ENCODE measurements around the gene DCLRE1B. TPM values are rescaled to one million over a fixed set of nuclear protein-coding genes. Genes with fewer than 3 reads are reported as not detected.
A peak's percentile ranks its signal among the peaks of the same experiment; 100 is the strongest.

DCLRE1B gene
- total and polyA plus RNA-seq, 4 donors = 0.82 to 6.6 (median 1.2) TPM

DNA sequence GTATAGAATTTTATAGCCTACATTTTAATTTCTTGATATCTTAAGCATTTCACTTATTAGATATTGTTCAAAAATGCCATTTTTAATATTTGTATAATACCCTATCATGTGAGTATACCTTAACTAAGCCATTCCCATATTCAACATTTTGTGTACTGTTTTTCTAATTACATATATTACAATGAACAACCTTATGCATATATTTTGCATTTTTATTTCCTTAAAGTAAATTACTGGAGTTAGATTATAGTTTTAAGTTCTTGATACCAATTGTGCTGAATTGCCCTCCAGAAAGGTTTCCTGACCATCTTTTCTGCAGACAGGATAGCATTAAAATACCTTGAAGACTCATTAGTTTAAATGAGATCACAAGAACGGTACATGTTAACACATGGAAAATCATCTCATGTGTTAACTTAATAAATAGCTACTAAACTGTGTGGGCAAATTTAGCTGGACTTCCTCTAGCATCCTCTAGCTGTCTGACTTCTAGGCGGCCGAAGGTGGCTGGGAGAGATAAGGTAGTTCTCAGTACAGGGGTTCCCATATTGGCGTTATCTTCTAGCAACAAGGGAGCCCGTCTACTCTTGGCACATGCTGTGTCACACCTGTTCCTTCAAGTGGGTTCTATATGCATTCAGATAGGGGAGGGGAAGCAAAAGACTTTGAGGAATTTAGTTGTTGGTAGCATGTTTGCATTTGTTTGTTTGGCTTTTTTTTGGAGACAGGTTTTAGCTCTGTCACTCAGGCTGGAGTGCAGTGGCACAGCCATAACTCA is 8.9 kb downstream of the DCLRE1B start:
- 89% methylated on average over 5 of the region's 5 CpGs for WGBS

GRCh38 chr1:113916974-113917373 is 11.8 kb downstream of the DCLRE1B start:
- Histone ChIP-seq H3K36me3 (ENCODE audit: control insufficient read depth in 4 of 4, insufficient read depth in 3 of 4, low read depth in 1 of 4, low read length in 3 of 4) (peaks cover 0 to under 1% (median 0%) of the 10 kb centered on the region in 4 donors), H3K4me3 (ENCODE audit: low read depth in 1 of 3, low read length in 3 of 3) (no peak overlapping the region), H3K27ac (ENCODE audit: low read depth in 1 of 2, low read length in 2 of 2) (no peak overlapping the region), H3K9ac (ENCODE audit: low read depth in 1 of 2, low read length in 2 of 2) (no peak overlapping the region), H3K4me1 (ENCODE audit: control insufficient read depth in 4 of 4, insufficient read depth in 4 of 4, low read length in 3 of 4) (no peaks in the 10 kb centered on the region), H3K9me3 (ENCODE audit: control insufficient read depth in 4 of 4, low read length in 3 of 4) (no peaks in the 10 kb centered on the region), H3K27me3 (ENCODE audit: control insufficient read depth in 4 of 4, insufficient read depth in 4 of 4, low read length in 3 of 4) (no peaks in the 10 kb centered on the region)
- TF ChIP-seq, protein P1, sequence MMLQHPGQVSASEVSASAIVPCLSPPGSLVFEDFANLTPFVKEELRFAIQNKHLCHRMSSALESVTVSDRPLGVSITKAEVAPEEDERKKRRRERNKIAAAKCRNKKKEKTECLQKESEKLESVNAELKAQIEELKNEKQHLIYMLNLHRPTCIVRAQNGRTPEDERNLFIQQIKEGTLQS (IDR thresholded peaks at IDR 0.05) = no peak
- TF ChIP-seq, protein P2, sequence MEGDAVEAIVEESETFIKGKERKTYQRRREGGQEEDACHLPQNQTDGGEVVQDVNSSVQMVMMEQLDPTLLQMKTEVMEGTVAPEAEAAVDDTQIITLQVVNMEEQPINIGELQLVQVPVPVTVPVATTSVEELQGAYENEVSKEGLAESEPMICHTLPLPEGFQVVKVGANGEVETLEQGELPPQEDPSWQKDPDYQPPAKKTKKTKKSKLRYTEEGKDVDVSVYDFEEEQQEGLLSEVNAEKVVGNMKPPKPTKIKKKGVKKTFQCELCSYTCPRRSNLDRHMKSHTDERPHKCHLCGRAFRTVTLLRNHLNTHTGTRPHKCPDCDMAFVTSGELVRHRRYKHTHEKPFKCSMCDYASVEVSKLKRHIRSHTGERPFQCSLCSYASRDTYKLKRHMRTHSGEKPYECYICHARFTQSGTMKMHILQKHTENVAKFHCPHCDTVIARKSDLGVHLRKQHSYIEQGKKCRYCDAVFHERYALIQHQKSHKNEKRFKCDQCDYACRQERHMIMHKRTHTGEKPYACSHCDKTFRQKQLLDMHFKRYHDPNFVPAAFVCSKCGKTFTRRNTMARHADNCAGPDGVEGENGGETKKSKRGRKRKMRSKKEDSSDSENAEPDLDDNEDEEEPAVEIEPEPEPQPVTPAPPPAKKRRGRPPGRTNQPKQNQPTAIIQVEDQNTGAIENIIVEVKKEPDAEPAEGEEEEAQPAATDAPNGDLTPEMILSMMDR (IDR thresholded peaks at IDR 0.05; ENCODE audit: low read depth, low read length, missing input control) = no peak
- TF ChIP-seq RXRA (IDR thresholded peaks at IDR 0.05) (no peak), EGR1 (IDR thresholded peaks at IDR 0.05; ENCODE audit: low read depth in 2 of 2) (no peak)
- WGBS = 97% methylated on average over 5 of the region's 5 CpGs
- DNase-seq (ENCODE audit: low spot score) = no peak

More for the DNA sequence above, 8.9 kb downstream of the DCLRE1B start:
- H3K9me3 ChIP-seq (ENCODE audit: control insufficient read depth in 4 of 4, low read length in 3 of 4) = no peaks in the 10 kb centered on the region
- H3K27ac ChIP-seq (ENCODE audit: low read depth in 1 of 2, low read length in 2 of 2) = no peak overlapping the region
- TF ChIP-seq REST (IDR thresholded peaks at IDR 0.05) (no peak), SP1 (IDR thresholded peaks at IDR 0.05) (no peak)
- DNase-seq (ENCODE audit: low spot score) = peak; percentile 70
- H3K4me1 ChIP-seq (ENCODE audit: control insufficient read depth in 4 of 4, insufficient read depth in 4 of 4, low read length in 3 of 4) = no peaks in the 10 kb centered on the region
- no peaks in the 10 kb centered on the region for H3K27me3 ChIP-seq (ENCODE audit: control insufficient read depth in 4 of 4, insufficient read depth in 4 of 4, low read length in 3 of 4)
- H3K4me3 ChIP-seq (ENCODE audit: low read depth in 1 of 3, low read length in 3 of 3) = no peak overlapping the region
- no peak overlapping the region for H3K9ac ChIP-seq (ENCODE audit: low read depth in 1 of 2, low read length in 2 of 2)
- H3K36me3 ChIP-seq (ENCODE audit: control insufficient read depth in 4 of 4, insufficient read depth in 3 of 4, low read depth in 1 of 4, low read length in 3 of 4) = peaks cover 4 to 8% (median 8%) of the 10 kb centered on the region in 4 donors

- TF ChIP-seq MAX (IDR thresholded peaks at IDR 0.05) (no peak), SP1 (IDR thresholded peaks at IDR 0.05) (no peak), EGR1 (IDR thresholded peaks at IDR 0.05; ENCODE audit: low read depth in 2 of 2) (no peak), FOXA2 (IDR thresholded peaks at IDR 0.05) (no peak), JUND (IDR thresholded peaks at IDR 0.05) (no peak), HNF4G (IDR thresholded peaks at IDR 0.05) (no peak), NR2F2 (IDR thresholded peaks at IDR 0.05) (no peak), YY1 (IDR thresholded peaks at IDR 0.05) (no peak), RXRA (IDR thresholded peaks at IDR 0.05) (no peak), FOXA1 (IDR thresholded peaks at IDR 0.05) (no peak), TAF1 (conservative IDR thresholded peaks at IDR 0.05) (no peak), HNF4A (conservative IDR thresholded peaks at IDR 0.05) (no peak), GABPA (IDR thresholded peaks at IDR 0.05 in 1 of 2, conservative IDR thresholded peaks at IDR 0.05 in 1 of 2) (no peak)
- TF ChIP-seq, protein P1 (IDR thresholded peaks at IDR 0.05) = no peak
- TF ChIP-seq, protein P2 (IDR thresholded peaks at IDR 0.05; ENCODE audit: low read depth, low read length, missing input control) = no peak
- Histone ChIP-seq H3K27me3 (ENCODE audit: control insufficient read depth in 4 of 4, insufficient read depth in 4 of 4, low read length in 3 of 4) (no peaks in the 10 kb centered on the region), H3K9me3 (ENCODE audit: control insufficient read depth in 4 of 4, low read length in 3 of 4) (no peaks in the 10 kb centered on the region), H3K4me3 (ENCODE audit: low read depth in 1 of 3, low read length in 3 of 3) (no peak overlapping the region), H3K9ac (ENCODE audit: low read depth in 1 of 2, low read length in 2 of 2) (no peak overlapping the region), H3K4me1 (ENCODE audit: control insufficient read depth in 4 of 4, insufficient read depth in 4 of 4, low read length in 3 of 4) (no peaks in the 10 kb centered on the region), H3K27ac (ENCODE audit: low read depth in 1 of 2, low read length in 2 of 2) (no peak overlapping the region), H3K36me3 (ENCODE audit: control insufficient read depth in 4 of 4, insufficient read depth in 3 of 4, low read depth in 1 of 4, low read length in 3 of 4) (no peaks in the 10 kb centered on the region)
- no peak for DNase-seq (ENCODE audit: low spot score)
- WGBS = 93% methylated on average over 2 of the region's 2 CpGs
These were observed 12.4 kb downstream of the DCLRE1B start for GRCh38 chr1:113917400-113918082.

Data from liver (tissue), 9 donors.